Adipose tissue (tissue), 3 donors: ENCODE data around the gene FAM20C. TPM values are rescaled to one million over a fixed set of nuclear protein-coding genes. Genes with fewer than 3 reads are reported as not detected.

Experiments
- H3K27ac ChIP-seq: one replicate; pipeline ENCODE4 v1.5.1; 2013; ENCODE audit warnings: low read depth, low read length
- WGBS, 3 donors: extraction: QIAGEN DNeasy Blood & Tissue Kit; methylation state at CpG; one replicate each; pipeline ENCODE4 v1.1.7; 2013; 5-methylcytosine and 5-hydroxymethylcytosine counted together
- polyA plus RNA-seq, 3 donors: library from polyadenylated mRNA; stranded (reverse); fragments of 200-250 nt; gene quantifications; one replicate each; pipeline ENCODE4 v1.2.3, GENCODE V29; 2013
- donor health status: healthy with polysubstance abuse.
- donor health status: Bipolar disorder and iron deficiency.
- donor health status: healthy.

The FAM20C gene
- polyA plus RNA-seq, 3 donors: 16.0 to 105 (median 34.3) TPM

DNA sequence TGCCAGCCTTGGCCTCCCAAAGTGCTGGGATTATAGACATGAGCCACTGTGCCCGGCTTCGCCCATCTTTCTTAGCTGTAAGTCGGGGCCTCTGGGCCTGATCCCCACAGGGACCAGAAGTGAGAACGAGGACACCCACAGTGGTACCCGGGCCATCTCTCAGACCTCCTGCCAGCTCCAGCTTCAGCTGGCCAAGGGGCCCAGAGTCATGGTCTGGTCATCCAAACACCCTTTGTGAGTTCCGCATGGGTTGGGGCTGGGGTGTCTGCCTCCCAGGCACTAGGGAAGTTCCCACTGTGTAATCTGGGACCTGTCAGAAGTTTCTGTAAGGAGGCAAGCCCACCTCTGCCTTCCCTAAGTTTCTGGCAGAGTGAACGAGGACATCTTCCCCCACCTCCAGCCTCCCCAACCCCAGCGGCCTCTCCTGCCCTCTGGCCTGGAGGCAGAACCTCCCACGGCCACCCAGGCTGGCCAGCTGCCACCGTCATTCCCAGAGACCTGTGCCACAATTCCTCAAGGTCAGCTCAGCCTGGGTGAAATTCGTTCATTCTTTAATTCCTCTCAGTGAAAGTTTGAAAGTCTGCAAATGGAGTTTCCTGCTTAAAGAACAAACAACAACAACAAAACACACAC lies 78.1 kb downstream of the FAM20C start:
- no peak overlapping the region for H3K27ac ChIP-seq
- WGBS, 3 donors: 63 to 78% (median 71%) methylated on average over 11 of the region's 11 CpGs

DNA sequence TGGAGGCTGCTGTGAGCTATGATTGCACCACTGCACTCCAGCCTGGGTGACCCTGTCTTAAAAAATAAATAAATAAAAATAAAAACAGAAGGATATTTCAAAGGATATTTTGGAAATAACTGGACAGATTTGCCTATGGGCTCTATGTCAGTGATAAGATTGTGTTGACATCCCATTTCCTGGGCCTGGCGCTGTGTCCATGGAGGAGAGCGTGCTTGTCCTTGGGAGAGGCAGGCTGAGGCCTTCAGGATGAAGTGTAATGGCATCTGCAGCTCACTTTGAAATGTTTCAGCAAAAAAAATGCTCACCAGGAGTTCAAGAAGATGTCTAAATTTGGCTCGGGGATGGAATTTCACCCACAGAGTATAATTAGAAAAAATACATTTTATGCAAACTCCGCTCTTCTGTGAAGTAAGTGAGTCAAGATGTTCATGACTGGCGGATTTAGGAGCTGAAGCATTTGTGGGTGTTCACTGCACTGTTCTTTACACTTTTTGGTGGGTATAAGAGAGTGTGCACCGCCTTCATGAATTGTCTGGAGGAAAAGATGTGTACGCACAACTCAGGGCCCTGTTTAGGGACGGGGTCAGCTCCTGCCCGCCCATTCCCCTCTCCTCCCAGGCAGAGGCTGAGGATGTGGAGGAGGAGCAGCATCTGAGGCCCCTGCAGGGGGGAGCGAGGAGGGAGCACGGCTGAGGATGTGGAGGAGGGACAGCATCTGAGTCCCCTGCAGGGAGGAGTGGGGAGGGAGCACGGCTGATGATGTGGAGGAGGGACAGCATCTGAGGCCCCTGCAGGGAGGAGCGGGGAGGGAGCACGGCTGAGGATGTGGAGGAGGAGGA lies 79.1 kb downstream of the FAM20C start:
- H3K27ac ChIP-seq: no peak overlapping the region
- WGBS, 3 donors: 85 to 89% (median 88%) methylated on average over 14 of the region's 14 CpGs

GRCh38 chr7:272108-272615 lies 79.8 kb downstream of the FAM20C start:
- H3K27ac ChIP-seq: no peak overlapping the region
- WGBS, 3 donors: 82 to 90% (median 82%) methylated on average over 18 of the region's 18 CpGs

DNA sequence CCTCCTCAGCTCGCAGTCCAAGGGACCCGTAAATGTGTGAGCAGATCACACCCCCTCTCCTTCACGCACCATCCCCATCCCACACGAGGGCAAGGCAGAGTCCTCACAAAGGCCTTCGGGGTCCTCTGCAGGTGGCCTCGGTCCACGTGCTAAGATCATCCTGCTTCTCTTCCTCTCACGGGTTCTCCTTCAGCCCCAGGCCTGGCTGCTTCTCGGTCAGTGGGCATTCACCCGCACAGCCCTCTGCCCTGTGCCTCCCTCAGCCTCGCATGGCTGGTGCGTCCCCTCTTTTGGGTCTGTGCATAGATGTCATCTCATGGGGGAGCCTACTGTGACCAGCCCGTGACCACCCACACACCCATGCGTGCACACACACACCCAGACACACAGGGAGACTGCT lies 80.3 kb downstream of the FAM20C start:
- 83 to 85% (median 85%) methylated on average over 14 of the region's 14 CpGs for WGBS, 3 donors
- H3K27ac ChIP-seq: no peak overlapping the region

DNA sequence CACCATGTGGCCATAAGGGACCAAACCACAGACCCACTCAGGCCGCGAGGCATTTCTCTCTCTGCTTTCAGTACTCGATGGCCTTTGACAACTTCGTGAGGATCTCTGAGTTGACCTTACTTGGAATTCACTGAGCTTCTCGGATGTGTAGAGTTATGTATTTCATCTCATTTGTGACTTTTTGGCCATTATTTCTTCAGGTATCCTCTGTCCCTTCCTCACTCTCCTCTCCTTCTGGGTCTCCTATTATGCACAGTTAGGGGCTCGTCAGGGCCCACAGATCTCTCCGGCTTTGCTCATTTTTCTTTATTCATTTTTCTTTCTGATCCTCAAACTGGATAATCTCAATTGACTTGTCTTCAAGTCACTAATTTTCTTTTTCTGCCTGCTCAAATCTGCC lies 81.0 kb downstream of the FAM20C start:
- H3K27ac ChIP-seq: no peak overlapping the region
- WGBS, 3 donors: 81 to 96% (median 94%) methylated on average over 7 of the region's 7 CpGs

- H3K27ac ChIP-seq: no peak overlapping the region
- whole genome bisulfite sequencing, 3 donors: 29 to 46% (median 40%) methylated on average over 2 of the region's 2 CpGs
These were observed 81.9 kb downstream of the FAM20C start for GRCh38 chr7:274266-274665.

GRCh38 chr7:276230-276835 lies 84.0 kb downstream of the FAM20C start:
- WGBS, 3 donors: 77 to 81% (median 79%) methylated on average over 10 of the region's 10 CpGs
- H3K27ac ChIP-seq: no peak overlapping the region

DNA sequence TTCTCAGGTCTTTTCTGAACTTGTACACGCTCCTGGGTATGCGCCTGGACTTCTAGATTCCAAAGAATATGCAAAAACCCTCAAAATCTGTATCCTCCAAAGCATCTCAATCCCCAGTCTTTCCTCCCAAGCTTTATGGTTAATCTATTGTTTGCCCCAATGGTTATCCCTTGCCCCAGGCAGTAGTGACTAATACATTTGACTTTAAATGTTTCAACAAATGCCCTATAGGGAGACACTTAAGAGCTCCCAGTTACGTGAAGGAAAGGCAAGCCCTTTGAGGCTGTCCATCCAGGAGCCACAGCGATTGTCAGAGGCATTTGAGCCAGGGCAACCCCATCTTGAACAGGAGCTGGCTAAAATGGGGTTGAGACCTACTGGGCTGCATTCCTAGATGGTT lies 84.9 kb downstream of the FAM20C start:
- WGBS, 3 donors: 92 to 97% (median 93%) methylated on average over 4 of the region's 4 CpGs
- H3K27ac ChIP-seq: no peak overlapping the region

DNA sequence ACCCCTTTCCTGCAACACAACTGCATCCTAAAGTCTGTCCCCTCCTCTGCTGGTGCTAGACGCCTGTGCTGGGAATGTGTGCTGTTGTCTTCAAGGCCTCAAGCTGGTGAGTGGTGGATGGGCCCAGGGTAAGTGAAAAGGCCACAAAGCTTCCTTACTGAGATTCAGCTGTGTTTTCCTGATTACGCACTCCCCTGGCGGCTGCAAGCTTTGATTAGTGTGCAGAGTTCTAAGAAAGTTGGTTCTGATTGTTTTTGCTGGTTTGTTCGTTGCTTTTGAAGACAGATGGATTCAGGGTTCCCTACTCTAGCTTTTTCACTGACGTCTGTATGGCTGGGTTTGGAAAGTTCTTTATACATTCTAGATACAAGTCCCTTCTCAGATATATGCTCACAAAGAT lies 85.7 kb downstream of the FAM20C start:
- WGBS, 3 donors: 78 to 86% (median 80%) methylated on average over 5 of the region's 5 CpGs
- H3K27ac ChIP-seq: no peak overlapping the region

GRCh38 chr7:279821-280220 lies 87.5 kb downstream of the FAM20C start:
- no peak overlapping the region for H3K27ac ChIP-seq
- WGBS, 3 donors: 80 to 82% (median 82%) methylated on average over 10 of the region's 10 CpGs

- 67 to 79% (median 76%) methylated on average over 11 of the region's 11 CpGs for WGBS, 3 donors
- H3K27ac ChIP-seq: no peak overlapping the region
These were observed 88.1 kb downstream of the FAM20C start for GRCh38 chr7:280461-280860.

- H3K27ac ChIP-seq: no peak overlapping the region
- WGBS, 3 donors: 90 to 98% (median 93%) methylated on average over 8 of the region's 8 CpGs
These were observed 89.3 kb downstream of the FAM20C start for GRCh38 chr7:281637-282036.

- WGBS, 3 donors: 92 to 97% (median 95%) methylated on average over 24 to 25 of the region's 25 CpGs
- H3K27ac ChIP-seq: no peak overlapping the region
These were observed 90.2 kb downstream of the FAM20C start for GRCh38 chr7:282621-283020.

DNA sequence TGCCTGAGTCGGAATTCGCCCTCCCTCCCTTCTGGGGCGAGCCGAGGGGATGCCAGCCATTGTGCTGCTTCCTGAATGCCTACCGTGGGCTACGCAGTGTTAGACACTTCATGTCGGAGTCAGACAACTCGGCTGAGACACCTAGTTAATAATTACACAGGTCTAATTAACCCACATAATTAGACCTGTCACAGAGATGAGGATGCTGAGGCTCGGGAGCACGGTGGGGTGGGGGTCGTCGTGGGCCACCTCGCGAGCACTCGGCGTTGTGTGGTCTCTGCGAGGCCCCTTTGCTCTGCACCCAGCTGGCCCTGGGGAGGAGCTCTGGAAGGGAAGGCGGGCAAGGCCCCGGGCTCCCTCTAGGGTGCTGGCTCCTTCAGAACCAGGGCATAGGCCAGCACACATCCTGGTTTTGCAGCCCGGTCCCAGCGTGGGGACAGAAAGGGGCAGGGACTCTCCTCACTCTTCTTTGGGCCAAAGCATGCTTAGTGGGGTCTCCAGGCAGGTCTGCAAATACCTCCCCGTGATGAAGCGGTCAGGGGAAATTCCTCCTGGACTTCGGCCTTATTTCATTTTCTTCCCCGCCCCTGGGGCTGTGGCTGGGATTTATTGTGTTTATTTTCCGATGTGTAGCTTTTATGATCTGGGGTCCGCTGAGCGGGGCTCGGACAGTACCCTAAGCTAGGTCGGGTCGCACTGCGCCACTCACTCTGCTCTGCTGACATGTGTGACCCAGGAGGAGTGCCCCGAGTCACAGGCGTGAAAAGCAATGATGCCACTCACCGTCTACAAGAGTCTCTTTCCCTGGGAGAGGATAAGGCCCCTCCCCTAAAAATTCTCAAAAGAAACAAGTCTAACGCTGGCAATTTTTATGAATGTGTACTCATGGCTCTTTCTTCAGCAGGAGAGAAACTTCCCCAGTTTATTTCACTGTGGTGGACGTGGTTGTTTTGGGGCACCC lies 92.7 kb downstream of the FAM20C start:
- no peak overlapping the region for H3K27ac ChIP-seq
- 52 to 78% (median 72%) methylated on average over 37 of the region's 37 CpGs for WGBS, 3 donors

- no peak overlapping the region for H3K27ac ChIP-seq
- WGBS, 3 donors: 71 to 84% (median 75%) methylated on average over 16 of the region's 16 CpGs
These were observed 93.4 kb downstream of the FAM20C start for GRCh38 chr7:285731-286130.

DNA sequence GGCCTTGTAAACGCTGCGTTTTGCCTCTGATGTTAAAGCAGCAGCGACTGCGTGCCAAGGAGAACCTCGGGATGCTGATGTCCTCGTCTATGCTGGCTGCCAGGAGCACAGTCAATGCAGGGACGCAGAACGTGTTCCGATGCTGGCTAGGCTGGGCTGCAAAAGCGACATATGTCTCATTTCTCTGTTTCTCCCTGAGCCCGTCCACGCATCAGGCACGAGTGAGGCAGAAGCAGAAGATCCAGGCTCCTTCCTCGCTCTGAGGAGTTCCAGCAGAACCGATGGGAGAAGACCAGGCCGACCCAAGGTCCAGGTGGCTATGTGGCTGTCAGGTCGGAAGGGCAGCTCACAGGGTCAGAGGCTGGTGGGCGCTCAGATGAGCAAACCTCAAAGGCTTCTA lies 93.9 kb downstream of the FAM20C start:
- H3K27ac ChIP-seq: no peak overlapping the region
- 75 to 87% (median 86%) methylated on average over 18 of the region's 18 CpGs for WGBS, 3 donors

DNA sequence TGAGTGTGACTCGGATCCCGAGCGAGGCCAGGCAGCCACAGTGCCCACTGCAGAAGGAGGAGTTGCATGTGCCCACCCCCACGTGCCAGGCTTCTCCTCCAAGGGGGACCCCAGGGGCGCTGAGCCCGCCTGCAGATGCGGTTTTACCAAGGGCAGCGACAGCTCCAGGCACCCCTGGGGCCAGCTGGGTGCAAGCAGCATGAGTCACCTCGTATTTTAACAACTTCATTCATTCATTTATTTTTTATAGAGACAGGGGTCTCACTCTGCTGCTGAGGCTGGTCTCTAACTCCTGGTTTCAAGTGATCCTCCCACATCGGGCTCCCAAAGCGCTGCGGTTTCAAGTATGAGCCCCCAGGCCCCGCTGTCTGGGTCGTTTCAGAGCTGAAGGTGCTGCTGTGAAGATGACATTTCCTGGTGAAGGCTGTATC lies 96.3 kb downstream of the FAM20C start:
- H3K27ac ChIP-seq: no peak overlapping the region
- 75 to 78% (median 76%) methylated on average over 14 of the region's 14 CpGs for WGBS, 3 donors

- 7 to 14% (median 14%) methylated on average over 45 to 46 of the region's 46 CpGs for WGBS, 3 donors
- H3K27ac ChIP-seq: no peak overlapping the region
These were observed 96.9 kb downstream of the FAM20C start for GRCh38 chr7:289209-289755.
